Stimulated activated naive B cell treated with anti-CD40 and anti-IgM and Interleukin-4, amounts not matched to agents 10 μg/mL and 1 μg/mL and 100 μg/mL, for 72 hours (primary cell): ENCODE data around the gene PTMA.
A peak's percentile ranks its signal among the peaks of the same experiment; 100 is the strongest.
"Not testable (repeated sequence)": the region's sequence is repeated elsewhere in the genome, so short reads cannot be mapped to it uniquely, and the experiment has no call there.

Source experiments
- ATAC-seq, 2 donors: fragments of 150-1000 bp; cut with Tn5 transposase; replicated peaks; 2 replicates each; pipeline ENCODE4 v1.10.0; 2021; ENCODE audit warnings: moderate library complexity in 1 of 2
- DNase-seq: peaks from one replicate; pipeline ENCODE4 v3.0.0; 2021
- H3K27ac Mint-ChIP-seq: one replicate; pipeline ENCODE4 v1.8.0; 2022; ENCODE audit warnings: mild to moderate bottlenecking, mixed read lengths
- H3K27me3 Mint-ChIP-seq, 2 donors: one replicate each; pipeline ENCODE4 v1.8.0; 2022; ENCODE audit warnings: mixed read lengths in 2 of 2
- H3K36me3 Mint-ChIP-seq, 2 donors: one replicate each; pipeline ENCODE4 v1.8.0; 2022; ENCODE audit warnings: mixed read lengths in 2 of 2, mild to moderate bottlenecking in 1 of 2
- H3K4me1 Mint-ChIP-seq, 2 donors: one replicate each; pipeline ENCODE4 v1.8.0; 2022; ENCODE audit warnings: mixed read lengths in 2 of 2, mild to moderate bottlenecking in 1 of 2
- H3K4me3 Mint-ChIP-seq, 2 donors: one replicate each; pipeline ENCODE4 v1.8.0; 2022; ENCODE audit warnings: mild to moderate bottlenecking in 2 of 2, mixed read lengths in 2 of 2, moderate library complexity in 1 of 2
- H3K9me3 Mint-ChIP-seq, 2 donors: one replicate each; pipeline ENCODE4 v1.8.0; 2022; ENCODE audit warnings: mixed read lengths in 2 of 2, mild to moderate bottlenecking in 1 of 2

Gene PTMA

DNA sequence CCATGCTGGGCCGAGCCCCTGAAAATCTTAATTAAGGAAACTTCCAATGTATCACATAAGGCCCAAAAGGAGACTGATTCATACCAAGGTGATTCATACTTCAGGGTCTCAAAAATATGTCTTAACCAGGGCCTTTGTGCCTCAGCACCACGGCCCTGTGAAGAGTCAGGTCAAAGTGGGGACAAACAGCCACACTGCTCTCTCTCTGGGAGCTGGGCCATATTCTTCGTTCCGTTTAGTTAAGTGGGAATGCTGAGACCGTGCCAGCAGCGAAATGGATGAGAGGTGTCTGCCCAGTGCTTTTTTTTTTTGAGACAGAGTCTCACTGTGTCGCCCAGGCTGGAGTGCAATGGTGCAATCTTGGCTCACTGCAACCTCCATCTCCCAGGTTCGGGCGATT, 9.3 kb upstream of the PTMA start:
- Mint-ChIP-seq H3K9me3 (no peaks in the 10 kb centered on the region), H3K4me3 (no peak overlapping the region), H3K27me3 (no peaks in the 10 kb centered on the region), H3K27ac (no peak overlapping the region), H3K36me3 (peaks cover under 1% of the 10 kb centered on the region in 2 donors), H3K4me1 (peaks cover 0 to 4% of the 10 kb centered on the region in 2 donors)
- no peak for ATAC-seq
- DNase-seq = no peak

DNA sequence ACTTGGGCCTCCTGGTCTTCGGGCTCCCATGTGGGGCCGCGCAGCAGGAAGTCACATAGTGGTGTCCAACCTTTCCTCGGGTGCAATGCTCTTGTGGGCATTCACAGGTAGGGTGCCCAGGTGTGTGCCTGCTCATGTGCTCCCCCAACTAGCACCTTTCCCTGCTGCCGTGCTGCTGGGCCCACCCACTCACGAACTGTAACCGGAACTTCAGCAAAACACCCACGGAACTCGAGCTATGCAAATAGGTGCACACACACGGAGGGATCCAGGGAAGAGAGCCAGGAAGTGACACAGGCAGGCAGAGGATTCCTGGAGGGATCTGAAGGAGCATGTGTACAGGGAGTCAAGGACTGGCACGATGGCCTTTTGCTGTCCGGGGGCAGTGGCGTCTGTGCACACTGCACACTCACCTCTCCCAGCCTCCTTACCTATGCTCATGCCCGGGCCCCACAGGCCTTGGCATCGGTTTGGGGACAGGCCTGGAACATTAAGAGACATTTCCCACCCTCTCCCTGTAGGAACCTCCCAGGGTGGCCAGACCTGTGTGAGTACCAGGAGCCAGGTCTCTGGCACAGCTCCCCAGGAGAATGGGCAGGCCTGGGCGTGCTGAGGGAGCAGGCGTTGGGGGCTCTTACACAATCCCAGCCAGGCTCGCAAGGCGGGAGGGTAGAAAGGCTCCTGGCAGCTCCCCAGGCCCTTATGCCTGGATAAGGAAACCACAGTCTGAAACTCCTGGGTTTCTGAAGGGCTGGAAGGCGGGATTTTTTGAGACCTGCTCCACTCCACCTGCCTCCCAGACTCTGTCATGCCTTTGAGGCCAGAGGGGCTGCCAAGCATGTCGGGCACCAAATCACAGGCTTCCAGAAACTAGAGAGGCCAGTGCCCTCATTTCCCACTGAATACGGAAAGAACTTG, 6.6 kb upstream of the PTMA start:
- DNase-seq = no peak
- H3K36me3 Mint-ChIP-seq = peaks cover 3% of the 10 kb centered on the region in 2 donors
- no peaks in the 10 kb centered on the region for H3K27me3 Mint-ChIP-seq
- ATAC-seq = no peak
- H3K27ac Mint-ChIP-seq = no peak overlapping the region
- peaks cover 5 to 13% of the 10 kb centered on the region in 2 donors for H3K4me1 Mint-ChIP-seq
- H3K4me3 Mint-ChIP-seq = no peak overlapping the region
- H3K9me3 Mint-ChIP-seq = no peaks in the 10 kb centered on the region

DNA sequence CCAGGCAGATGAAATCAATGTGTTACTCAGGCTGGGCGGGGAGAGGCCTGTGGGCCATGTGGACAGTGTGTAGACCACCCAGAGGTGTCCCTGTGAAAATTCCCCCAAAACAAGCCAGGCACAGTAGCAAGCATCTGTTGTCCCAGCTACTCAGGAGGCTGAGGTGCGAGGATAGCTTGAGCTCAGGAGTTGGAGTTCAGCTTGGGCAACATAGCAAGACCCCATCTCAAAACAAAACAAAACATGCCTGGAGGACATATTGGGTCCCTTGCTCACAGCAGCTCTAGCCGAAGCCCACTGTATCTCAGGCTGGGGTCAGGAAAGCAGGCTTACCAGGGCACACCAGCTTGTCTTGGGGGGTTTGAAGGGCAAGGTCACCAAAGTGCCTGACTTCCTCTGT, 4.3 kb upstream of the PTMA start:
- Mint-ChIP-seq H3K9me3 (no peaks in the 10 kb centered on the region), H3K27me3 (no peaks in the 10 kb centered on the region), H3K4me1 (peaks cover 15 to 16% of the 10 kb centered on the region in 2 donors), H3K27ac (no peak overlapping the region), H3K36me3 (peaks cover 10 to 11% of the 10 kb centered on the region in 2 donors), H3K4me3 (peak overlapping the region; percentile 11 to 62)
- no peak for DNase-seq
- ATAC-seq = no peak

DNA sequence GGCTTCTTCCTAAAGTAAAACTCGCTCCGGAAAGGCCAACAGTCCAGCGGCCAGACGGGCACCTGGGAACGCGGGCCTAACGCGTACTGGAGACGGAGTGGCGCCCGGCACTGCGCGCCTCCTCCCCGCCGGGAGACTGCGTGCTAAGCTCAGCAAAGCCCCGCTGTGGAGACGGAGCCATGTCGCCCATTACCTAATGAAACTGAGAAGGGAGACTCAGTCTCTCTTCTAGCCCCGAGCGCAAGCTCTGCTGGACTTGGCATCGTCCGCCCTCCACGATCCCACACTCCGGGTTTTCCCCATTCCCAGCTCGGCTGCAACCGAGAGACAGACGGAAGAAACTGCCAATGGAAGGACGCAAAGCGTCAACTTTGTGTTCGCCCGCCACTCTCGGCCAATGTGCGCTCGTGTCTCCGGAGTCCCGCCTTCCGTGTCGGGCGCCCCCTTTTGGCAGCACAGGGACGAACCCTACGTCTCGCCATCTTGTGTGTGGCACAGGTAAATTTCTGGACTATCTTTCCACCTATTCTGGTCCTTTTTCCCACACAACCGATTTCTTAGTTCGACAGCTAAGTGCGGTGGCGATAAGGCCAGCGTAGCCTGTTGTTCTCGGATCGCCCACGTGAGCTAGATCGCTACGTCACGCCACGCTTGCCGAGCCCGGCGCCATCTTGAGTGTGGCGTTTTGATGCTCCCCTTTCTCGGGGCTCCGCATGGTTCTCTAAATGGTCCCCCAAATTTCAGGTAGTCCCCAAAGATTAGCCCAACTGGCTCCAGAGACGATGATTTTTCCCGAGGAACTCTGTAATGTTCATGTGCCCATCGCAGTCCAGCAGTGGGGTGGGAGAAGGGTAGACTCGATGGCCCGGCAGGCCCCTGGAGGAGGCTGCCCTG, 1.3 kb upstream of the PTMA start:
- peak; percentile 50 to 52 for ATAC-seq
- H3K36me3 Mint-ChIP-seq = peaks cover 32 to 33% of the 10 kb centered on the region in 2 donors
- no peaks in the 10 kb centered on the region for H3K27me3 Mint-ChIP-seq
- peaks cover 21 to 35% of the 10 kb centered on the region in 2 donors for H3K4me1 Mint-ChIP-seq
- H3K4me3 Mint-ChIP-seq = peak overlapping the region; percentile 89 to 91
- DNase-seq = peak; percentile 97
- H3K27ac Mint-ChIP-seq = peak overlapping the region; percentile 100
- no peaks in the 10 kb centered on the region for H3K9me3 Mint-ChIP-seq

DNA sequence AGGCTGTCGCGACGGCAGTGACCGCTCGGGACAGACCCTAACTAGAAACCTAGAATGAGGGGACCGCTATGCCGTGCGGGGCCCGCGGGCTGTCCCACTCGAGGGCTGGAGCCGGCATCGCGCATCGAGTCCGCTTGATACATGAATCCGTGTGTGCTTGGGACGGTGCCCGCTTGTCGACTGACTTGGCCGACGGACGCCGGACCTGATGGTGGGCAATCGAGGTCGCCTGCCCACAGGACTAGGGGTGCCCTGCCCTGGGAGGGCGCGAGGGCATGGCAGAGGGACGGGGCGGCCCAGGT, 749 bp upstream of the PTMA start:
- Mint-ChIP-seq H3K36me3 (peaks cover 38 to 39% of the 10 kb centered on the region in 2 donors), H3K4me3 (peak overlapping the region; percentile 89 to 91)

DNA sequence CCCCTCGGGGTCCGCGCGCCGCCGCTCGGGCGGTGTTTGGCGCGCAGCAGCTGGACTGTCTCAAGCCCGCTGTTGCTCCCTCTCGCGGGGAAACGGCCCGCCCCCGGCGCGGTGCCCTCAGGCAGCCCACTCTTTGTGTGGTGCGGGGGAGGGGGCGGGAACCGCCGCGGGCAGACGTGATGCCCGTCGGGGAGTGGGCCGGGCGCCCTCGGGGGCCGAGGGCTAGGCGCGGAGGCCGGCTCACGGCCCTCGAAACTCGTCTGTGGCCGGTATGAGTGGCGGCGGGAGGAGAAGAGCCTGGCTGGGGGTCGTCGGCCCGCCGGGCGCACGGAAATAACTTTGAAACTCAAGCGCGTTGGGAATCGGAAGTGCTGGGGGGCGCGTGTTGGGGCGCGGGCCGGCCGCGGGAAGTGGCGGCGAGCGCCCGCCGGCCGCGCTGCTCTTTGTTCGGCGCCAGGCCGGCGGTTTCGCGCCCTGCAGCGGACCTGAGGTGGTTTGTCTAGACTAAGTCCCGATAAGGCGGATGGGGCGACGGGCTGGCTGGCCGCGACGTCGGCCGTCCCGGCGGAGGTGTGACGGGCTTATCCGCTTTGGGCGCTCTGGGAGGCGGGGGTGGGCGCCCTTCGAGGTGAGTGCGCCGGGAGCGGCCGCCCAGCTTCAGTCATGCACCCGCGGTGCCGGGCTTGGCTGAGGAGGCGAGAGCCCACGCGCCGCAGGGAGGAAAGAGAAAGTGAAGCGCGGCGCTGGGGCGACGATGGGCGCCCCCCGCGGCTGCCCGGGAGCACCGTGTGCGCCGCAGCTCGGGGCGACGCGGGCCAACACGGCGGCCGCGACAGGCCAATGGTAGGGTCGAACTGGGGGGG, 679 bp downstream of the PTMA start:
- Mint-ChIP-seq H3K27me3 (no peaks in the 10 kb centered on the region), H3K9me3 (no peaks in the 10 kb centered on the region), H3K4me1 (peaks cover 36 to 53% of the 10 kb centered on the region in 2 donors), H3K27ac (peak overlapping the region; percentile 100), H3K36me3 (peaks cover 48 to 50% of the 10 kb centered on the region in 2 donors), H3K4me3 (peak overlapping the region; percentile 88 to 89)
- DNase-seq = no peak
- ATAC-seq = no peak

More for the DNA sequence above, 749 bp upstream of the PTMA start:
- no peak for DNase-seq
- peak overlapping the region; percentile 100 for H3K27ac Mint-ChIP-seq
- H3K9me3 Mint-ChIP-seq = no peaks in the 10 kb centered on the region
- peak; percentile 5 to 6 for ATAC-seq
- H3K4me1 Mint-ChIP-seq = peaks cover 26 to 41% of the 10 kb centered on the region in 2 donors
- H3K27me3 Mint-ChIP-seq = no peaks in the 10 kb centered on the region

DNA sequence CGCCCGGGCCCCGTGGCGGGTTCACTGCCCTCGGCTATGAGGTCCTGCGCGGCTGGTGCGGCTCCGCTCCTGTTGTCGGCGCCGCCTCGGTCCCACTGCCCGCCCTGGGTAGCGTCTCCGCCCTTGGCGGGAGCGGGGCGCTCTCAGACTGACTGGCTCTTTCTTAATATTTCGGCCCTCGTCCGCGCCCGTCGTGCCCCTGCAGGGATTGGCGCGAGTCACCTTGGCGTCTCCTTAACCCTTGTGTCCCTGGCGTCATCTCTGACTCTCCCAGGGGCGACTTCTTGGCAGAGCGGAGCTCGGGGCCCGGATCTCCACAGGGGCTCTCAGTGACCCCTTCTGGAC, 1.3 kb downstream of the PTMA start:
- DNase-seq (peak; percentile 43), ATAC-seq (no peak)
- no peaks in the 10 kb centered on the region for H3K27me3 Mint-ChIP-seq
- no peaks in the 10 kb centered on the region for H3K9me3 Mint-ChIP-seq
- peak overlapping the region; percentile 99 for H3K27ac Mint-ChIP-seq
- peak overlapping the region; percentile 88 to 89 for H3K4me3 Mint-ChIP-seq
- peaks cover 39 to 59% of the 10 kb centered on the region in 2 donors for H3K4me1 Mint-ChIP-seq
- peaks cover 48 to 53% of the 10 kb centered on the region in 2 donors for H3K36me3 Mint-ChIP-seq

DNA sequence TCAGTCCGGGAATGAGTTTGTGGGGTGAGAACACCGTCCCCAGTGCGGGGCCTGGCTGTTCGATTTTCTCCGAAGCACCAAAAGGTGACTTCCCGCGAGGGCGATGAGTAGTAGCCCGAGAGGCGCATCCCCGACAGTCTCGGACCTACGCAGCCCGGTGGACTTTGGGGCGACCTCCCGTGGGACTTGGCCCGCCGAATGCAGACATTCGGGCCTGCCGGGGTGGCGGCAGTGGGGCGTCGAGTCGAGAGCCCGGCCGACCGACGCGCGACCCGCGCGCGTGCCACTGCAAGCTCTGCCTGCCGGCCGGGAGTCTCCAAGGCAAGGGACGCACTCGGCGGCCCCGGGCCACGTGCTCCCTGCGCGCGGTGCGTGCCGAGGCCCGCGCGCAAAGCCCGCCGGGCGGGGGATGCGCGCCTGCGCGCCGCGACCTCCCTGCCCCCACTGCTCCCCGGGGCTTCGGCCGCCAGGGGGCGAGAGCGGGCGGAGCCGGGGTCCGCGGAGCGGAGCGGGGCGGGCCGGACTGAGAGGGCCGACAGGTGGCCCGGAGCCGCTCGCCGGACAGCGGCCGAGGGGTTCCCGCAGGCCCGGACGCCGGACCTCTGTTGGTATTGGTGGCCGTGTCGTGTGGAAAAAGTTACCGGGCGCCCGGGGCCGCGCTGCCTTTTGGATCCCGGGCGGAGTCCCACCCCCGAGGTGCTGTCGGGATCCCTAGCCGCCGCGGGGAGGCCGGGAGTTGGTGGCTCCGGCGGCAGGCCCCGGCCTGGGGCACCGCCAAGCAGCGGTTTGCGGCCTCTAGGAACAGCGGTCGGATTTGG, 1.9 kb downstream of the PTMA start:
- peak; percentile 36 to 47 for ATAC-seq
- no peaks in the 10 kb centered on the region for H3K27me3 Mint-ChIP-seq
- H3K9me3 Mint-ChIP-seq = no peaks in the 10 kb centered on the region
- peak overlapping the region; percentile 88 to 89 for H3K4me3 Mint-ChIP-seq
- H3K4me1 Mint-ChIP-seq = peaks cover 42 to 61% of the 10 kb centered on the region in 2 donors
- peaks cover 48 to 55% of the 10 kb centered on the region in 2 donors for H3K36me3 Mint-ChIP-seq
- peak overlapping the region; percentile 99 for H3K27ac Mint-ChIP-seq
- DNase-seq = peak; percentile 91

DNA sequence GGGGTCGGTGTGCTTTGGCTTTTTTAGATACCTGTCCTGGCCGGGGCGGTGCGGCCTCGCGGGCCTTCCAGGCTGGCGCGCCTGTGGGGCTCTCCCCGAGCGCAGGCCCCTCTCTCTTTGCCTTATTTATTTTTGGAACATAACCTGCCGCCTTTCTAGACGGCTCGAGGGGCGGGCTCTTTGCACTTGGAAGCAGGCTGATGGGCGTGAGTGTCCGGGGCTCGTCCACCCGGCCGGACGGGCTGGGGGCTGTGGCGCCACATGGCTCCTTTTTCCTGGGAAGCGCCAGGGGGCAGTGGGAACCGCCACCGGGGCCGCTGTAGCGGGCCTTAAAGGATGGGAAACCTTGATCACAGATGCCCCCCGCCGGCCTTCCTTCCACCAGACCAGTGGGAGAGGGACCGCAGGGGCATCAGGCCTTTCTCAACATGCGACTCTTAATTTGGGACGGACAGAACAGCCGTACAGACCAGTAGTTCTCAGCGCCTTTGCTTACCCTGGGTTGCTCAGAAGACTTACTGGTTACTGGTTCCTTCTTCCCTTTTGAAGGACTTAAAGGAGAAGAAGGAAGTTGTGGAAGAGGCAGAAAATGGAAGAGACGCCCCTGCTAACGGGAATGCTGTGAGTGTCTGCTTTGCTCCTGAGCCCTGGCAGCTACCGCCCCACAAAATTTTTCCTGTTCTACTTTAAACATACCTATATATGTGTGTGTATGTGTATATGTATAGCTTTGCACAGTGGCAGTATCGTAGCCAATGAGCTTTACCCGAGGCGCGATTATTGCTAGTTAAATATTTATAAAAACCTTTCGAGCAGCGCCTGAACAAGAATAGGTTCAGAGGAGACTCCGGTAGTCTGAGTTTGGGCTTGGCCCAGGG, 2.7 kb downstream of the PTMA start:
- Mint-ChIP-seq H3K4me1 (peaks cover 46 to 67% of the 10 kb centered on the region in 2 donors), H3K9me3 (no peaks in the 10 kb centered on the region), H3K27me3 (no peaks in the 10 kb centered on the region), H3K27ac (peak overlapping the region; percentile 97), H3K4me3 (peak overlapping the region; percentile 88 to 89), H3K36me3 (peaks cover 51 to 63% of the 10 kb centered on the region in 2 donors)
- DNase-seq = peak; percentile 9
- no peak for ATAC-seq

DNA sequence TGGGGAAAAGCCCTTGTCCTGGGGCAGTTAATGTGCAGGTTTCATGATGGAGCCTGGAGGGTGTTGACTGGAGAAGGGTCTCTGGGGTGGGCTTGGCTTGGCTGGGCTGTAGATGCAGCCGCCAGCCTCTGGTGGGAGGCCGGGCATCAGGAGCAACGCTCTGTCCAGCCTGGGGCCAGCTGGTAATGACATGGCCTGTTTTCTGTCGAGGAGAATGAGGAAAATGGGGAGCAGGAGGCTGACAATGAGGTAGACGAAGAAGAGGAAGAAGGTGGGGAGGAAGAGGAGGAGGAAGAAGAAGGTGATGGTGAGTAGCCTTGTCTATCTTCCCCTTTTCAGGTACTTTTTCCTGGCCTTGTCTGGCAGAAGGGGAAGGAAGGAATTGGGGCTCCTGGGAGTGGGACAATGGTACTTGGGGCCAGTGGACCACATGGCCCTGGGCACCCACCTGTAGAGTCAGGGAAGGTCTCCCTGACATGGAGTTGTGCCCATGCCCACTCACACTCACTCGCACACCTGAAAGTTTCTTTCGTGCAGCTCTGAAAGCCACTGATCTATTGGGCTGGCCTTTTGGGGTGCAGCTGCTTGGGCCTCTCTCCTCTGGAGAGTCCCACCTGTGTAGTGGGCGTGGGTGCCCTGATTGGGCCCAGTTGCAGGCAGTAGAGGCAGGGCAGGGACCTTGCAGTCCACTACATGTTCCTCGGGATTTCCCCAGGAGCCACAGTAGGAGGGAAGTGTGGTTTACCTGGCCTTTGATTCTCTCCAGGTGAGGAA, 3.5 kb downstream of the PTMA start:
- H3K4me3 Mint-ChIP-seq = peak overlapping the region; percentile 88 to 89
- DNase-seq = no peak
- H3K4me1 Mint-ChIP-seq = peaks cover 46 to 71% of the 10 kb centered on the region in 2 donors
- no peaks in the 10 kb centered on the region for H3K9me3 Mint-ChIP-seq
- ATAC-seq = no peak
- peaks cover 55 to 69% of the 10 kb centered on the region in 2 donors for H3K36me3 Mint-ChIP-seq
- H3K27me3 Mint-ChIP-seq = no peaks in the 10 kb centered on the region
- peak overlapping the region; percentile 97 for H3K27ac Mint-ChIP-seq

DNA sequence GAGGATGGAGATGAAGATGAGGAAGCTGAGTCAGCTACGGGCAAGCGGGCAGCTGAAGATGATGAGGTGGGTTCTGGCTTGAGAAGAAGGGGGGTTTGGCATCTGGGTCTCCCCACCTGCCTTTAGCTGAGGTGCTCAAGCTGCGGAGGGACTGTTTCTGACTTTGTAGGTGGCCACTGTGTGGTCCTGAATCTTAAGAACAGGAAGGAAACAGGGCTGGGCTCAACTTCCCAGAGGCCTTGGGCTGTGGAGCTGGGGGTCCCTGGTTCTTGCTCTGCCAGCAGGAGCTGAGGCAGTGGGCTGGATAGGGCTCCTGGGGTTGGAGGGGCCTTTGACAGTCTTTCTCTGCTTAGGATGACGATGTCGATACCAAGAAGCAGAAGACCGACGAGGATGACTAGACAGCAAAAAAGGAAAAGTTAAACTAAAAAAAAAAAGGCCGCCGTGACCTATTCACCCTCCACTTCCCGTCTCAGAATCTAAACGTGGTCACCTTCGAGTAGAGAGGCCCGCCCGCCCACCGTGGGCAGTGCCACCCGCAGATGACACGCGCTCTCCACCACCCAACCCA, 4.2 kb downstream of the PTMA start:
- DNase-seq (peak; percentile 69), ATAC-seq (peak; percentile 15 to 19)
- not testable (repeated sequence) for H3K9me3 Mint-ChIP-seq, H3K27me3 Mint-ChIP-seq
- Mint-ChIP-seq H3K4me3 (peak overlapping the region; percentile 88 to 89), H3K36me3 (peaks cover 61 to 74% of the 10 kb centered on the region in 2 donors), H3K27ac (peak overlapping the region; percentile 97), H3K4me1 (peaks cover 50 to 78% of the 10 kb centered on the region in 2 donors)

DNA sequence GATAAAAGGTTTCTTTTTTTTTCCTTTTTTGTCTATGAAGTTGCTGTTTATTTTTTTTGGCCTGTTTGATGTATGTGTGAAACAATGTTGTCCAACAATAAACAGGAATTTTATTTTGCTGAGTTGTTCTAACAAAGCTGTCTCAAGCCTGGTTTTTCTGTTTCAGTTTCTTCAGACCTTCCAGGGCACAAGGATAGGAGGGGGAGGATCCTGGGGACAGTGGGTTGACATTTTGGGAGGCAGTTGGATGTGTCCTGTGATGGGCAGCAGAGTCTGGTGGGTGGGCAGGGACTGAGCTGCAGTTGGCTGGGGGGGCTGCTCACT, 5.0 kb downstream of the PTMA start:
- not testable (repeated sequence) for H3K9me3 Mint-ChIP-seq, H3K27me3 Mint-ChIP-seq, ATAC-seq, DNase-seq
- peaks cover 55 to 84% of the 10 kb centered on the region in 2 donors for H3K4me1 Mint-ChIP-seq
- peak overlapping the region; percentile 95 for H3K27ac Mint-ChIP-seq
- H3K36me3 Mint-ChIP-seq = peaks cover 63 to 74% of the 10 kb centered on the region in 2 donors
- peak overlapping the region; percentile 65 to 69 for H3K4me3 Mint-ChIP-seq
